ENCODE measurements around the gene NXN.
"Not testable (repeated sequence)": the region's sequence is repeated elsewhere in the genome, so short reads cannot be mapped to it uniquely, and the experiment has no call there.

NXN gene

GRCh38 chr17:978103-979093 lies 1.2 kb downstream of the NXN start:
- no peak for DNase-seq

DNA sequence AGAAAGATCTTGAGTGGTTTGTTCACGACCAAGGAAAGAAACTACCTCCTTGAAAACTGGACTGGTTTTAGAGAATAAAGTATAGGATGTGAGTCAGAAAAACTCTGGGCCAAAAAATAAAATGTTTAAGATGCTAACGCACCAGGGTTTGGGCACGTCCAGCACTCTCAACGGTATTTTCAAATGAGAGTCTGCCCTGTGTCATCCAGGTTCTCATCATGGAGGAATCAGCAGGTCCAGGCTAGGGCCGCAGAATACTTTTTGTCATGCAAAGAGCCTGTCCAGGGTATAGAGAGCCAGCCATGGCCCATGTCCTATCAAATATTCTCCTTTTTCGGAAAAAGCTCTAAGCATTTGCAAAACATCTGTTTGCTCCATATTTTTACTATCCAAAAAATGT lies 2.4 kb downstream of the NXN start:
- no peak for DNase-seq

- no peak for DNase-seq
These were observed 3.3 kb downstream of the NXN start for GRCh38 chr17:976312-976711.

DNA sequence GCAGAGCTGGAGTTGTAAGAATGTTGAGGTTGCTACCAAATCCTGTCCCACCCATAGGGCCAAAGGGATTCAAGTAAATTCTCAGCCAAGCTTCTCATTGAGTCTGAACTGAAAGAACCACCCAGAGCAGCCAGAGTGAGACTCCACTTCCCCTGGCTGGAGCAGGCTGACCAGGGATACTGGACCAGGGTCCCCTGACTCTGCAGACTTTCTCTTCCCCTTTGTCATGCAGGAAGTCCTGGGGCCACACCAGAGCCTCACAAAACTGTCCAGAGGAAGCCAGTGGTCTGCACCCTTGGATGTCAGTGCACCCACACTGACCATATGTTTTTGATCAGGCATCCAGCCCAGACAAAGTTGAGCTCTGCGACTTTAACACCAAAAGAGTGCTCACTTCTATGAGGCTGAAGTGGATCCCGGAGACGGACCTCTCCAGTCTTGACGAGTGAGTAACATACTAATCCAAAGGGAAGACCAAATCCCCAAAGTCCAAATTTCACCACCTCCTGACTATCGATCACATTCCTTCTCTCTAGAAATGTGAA lies 4.1 kb downstream of the NXN start:
- DNase-seq, result no peak

- not testable (repeated sequence) for DNase-seq
These were observed 4.8 kb downstream of the NXN start for GRCh38 chr17:974778-975177.

DNA sequence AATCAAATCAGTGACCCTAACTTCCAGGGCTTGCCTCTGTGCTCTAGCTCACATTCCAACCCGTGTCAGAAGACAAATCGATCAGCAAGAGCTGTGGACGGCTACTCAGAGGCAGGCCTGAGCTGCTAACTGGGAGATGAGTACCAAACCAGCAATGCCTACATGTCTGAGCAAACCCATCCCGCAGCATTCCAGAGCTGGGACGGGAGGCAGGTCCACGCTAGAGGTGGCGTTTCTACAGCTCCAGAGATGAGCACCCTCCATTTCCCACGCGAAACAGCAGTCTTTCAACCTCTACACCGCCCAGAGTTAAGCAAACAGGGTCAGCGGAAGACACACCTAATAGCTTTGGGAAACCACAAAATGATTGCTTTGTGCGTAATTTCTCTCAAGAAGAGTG lies 6.5 kb downstream of the NXN start:
- DNase-seq, result no peak

DNA sequence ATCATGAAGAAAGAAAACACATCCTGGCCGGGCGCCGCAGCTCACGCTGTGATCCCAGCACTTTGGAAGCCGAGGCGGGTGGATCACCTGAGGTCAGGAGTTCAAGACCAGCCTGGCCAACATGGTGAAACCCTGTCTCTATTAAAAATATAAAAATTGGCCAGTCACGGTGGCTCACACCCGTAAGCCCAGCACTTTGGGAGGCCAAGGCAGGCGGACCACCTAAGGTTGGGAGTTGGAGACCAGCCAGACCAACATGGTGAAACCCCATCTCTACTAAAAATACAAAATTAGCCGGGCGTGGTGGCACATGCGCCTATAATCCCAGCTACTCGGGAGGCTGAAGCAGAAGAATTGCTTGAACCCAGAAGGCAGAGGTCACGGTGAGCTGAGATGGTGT lies 7.7 kb downstream of the NXN start:
- not testable (repeated sequence) for DNase-seq

GRCh38 chr17:970364-970763 lies 9.2 kb downstream of the NXN start:
- no peak for DNase-seq

DNA sequence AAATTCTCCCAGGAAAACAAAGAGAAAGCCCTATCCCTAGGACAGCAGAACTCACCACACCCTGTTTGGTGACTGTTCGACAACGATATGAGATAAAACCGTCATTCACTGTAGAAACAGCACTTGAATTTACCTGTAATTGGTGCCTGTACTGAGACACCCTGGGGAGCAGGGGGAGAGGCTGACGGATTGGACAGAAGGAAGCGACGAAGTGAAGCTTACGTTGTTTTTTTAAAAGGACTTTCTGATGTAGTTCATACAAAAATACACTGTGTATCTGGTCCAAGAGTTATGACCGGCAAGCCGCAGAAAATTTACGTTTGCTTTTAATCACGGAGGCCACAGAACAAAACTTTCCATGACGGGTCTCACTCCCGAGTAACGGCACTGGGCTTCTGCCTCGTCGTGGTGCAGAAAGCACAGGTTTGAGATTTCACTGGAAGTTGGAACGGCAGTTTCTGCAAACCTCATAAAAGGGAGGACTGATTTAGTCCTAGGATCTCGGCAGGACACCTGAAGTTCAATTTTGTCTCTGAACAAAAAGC lies 9.7 kb downstream of the NXN start:
- DNase-seq, result no peak

DNA sequence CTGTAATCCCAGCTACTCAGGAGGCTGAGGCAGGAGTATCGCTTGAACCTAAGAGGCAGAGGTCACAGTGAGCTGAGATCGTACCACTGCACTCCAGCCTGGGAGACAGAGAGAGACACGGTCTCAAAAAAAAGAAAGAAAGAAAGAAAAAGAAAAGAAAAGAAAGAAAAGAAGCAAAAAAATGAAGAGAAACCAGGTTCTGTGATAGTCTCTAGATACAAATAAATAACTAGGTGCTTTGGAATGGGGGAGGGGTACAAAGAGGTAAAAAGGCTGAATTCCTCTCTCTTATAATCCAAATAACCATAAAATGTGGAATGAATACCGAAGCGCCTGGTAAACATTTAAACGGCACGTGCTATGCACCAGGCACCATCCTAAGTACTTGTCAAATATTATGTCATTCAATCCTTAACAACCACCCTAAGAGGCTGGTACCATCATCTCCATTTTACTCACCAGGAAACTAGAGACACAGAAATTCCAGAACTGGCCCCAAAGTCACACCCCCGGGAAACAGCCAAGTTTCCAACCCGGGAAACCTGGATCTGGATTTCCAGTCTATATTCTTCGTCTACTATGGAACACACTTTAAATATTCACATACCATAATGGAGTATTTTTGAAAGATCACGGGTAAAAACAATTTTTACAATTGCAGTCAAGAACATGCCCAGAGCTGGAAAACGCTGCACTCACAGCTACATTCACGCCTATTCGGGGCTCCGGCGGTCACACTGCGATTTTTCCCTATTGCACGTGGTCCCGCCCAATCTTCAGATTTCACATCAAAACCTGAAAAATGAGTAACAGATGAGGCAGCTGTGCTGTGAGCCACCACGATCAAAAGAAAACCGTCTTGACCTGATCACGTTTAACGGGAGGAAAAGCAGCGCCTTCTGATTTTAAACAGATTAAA lies 10.5 kb downstream of the NXN start:
- DNase-seq, result no peak

GRCh38 chr17:967122-967521 lies 12.5 kb downstream of the NXN start:
- DNase-seq, result no peak

DNA sequence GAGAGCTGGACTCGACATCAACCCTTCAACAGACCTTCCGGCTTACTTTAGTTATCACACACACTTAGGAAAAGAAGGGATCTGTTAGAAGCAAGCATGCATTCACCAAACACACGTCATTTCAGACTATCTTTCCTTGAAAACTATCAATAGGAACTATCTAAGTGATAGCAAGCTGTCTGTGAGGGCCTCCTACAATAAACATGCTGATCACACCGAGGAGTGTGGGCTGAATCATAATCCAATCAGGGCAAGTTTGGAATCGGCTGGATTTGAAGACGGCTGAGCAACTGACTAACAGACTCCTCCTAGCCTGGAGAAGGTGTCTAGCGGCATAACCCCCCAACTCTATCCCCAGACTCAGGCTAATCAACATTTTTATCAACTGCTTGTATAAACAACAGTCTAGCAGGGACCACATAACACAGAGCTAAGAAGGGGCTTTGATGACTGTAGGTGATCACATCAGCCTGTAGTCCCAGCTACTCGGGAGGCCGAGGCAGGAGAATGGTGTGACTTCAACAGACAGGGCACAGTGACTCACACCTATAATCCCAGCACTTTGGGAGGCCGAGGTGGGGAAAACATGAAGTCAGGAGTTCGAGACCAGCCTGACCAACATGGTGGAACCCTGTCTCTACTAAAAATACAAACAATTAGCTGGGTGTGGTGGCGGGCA lies 14.1 kb downstream of the NXN start:
- DNase-seq, result no peak

DNA sequence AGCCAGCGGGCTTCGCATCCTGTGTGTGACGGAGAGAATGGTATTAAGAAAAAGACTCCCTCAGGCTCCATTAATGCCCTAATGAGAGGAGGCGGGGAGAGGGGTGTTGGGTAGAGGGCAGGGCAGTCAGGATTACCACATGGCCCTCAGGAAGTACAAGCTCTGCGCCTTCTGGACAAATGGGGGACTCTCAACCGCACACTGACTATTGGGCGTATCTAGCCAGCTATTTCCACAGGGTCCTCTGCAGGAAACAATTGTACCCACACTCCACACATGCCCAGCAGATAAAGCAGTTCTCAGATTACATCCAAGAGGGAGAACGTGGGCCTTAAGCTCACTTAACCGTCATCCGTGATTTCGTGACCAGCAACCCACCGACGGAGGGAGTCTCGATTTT lies 14.7 kb downstream of the NXN start:
- DNase-seq, result no peak

DNA sequence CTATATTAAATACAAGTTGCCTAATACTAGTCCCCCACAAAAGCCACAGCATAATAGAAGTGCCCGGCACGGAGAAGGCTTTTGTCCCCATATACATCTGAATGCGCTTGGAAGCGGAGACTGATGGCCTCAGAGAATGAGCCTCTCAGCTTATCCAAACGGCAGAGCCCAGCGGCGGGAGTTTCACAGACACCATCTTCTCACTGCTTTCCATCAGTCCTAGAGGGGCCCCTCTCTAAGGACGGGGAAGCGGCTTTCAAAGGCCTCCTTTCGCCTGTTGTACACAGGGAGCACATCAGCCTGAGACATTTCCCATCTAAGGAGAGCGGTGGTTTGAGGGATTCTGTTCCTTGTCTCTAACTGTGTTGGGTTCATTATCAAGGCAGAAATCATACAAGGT lies 16.9 kb downstream of the NXN start:
- no peak for DNase-seq

GRCh38 chr17:962166-962565 lies 17.4 kb downstream of the NXN start:
- DNase-seq, result no peak

- no peak for DNase-seq
These were observed 20.7 kb downstream of the NXN start for GRCh38 chr17:958712-959451.

GRCh38 chr17:957856-958421 lies 21.6 kb downstream of the NXN start:
- no peak for DNase-seq

DNA sequence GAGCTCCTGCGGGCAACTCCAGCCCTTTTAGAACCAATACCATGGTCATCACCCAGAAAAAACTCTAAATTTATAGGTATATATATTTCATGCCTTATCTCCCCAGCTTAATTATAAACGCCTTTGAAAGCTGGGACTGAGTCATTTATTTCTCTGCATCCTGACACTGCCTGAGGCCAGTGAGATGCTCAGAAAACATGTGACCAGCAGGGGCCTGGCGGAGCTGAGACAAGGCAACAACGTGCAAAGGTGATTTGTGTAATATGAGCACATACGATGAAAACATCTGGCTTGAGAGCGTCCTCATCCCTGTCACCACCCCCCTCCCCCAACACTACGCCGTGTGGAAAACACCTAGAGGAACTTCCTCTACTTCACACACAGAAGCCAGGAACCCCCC lies 22.7 kb downstream of the NXN start:
- no peak for DNase-seq

- no peak for DNase-seq
These were observed 25.0 kb downstream of the NXN start for GRCh38 chr17:954431-955164.

DNA sequence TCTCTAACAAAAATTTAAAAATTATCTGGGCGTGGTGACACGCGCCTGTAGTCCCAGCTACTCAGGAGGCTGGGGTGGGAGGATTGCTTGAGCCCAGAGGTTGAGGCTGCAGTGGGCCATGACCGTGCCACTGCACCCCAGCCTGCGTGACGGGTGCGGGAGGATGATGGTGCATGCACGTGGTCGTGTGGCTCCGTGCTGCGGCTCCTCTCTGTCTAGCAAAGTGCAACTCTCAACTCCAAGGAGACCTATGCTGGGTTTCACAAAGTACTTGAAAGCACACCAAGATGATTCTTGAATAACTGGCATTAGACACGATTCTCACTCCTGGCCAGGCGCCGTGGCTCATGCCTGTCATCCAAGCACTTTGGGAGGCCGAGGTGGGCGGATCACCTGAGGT lies 25.8 kb downstream of the NXN start:
- no peak for DNase-seq

DNA sequence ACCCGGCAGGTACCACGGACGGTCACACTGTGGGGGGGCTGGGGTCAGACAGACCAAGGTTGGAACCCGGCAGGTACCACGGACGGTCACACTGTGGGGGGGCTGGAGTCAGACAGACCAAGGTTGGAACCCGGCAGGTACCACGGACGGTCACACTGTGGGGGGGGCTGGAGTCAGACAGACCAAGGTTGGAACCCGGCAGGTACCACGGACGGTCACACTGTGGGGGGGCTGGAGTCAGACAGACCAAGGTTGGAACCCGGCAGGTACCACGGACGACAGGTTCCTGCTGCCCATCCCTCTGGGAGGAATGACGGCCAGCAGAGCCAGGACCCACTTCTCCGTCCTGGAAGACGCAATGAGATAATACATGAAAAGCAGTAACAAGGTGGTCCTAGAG lies 27.0 kb downstream of the NXN start:
- DNase-seq, result not testable (repeated sequence)
